ENCODE measurements around the gene ASB2.

The ASB2 gene

DNA sequence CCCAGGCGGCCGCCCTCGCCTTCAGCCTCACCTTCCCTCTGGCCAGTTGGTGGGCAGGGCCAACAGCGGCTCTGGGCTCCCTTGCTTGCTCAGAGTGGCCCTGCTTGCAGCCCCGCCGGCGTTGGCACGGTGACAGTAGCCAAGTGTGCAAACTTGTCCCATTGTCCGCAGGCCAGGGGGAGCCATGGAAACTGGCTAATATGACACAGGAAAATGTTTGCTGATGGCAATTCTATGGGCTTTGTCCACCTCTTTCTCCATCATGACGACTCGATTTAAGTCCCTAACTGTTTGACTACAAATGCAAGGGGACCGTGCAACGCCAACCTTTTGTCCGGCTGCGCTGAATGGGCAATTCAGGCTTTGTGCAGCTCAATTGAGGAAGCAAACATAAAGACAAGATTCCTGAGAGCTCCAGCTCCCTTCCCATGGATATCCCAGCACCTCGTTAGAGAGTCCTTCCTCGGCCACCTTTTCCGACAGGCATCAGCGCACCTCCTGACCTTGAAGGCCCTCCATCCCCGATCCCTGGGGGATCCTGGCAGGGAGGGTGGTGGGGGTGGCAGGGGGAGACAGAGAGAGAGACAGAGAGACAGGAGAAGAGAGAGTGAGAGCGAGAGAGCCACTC, 50.0 kb downstream of the ASB2 start:
- DNase-seq: no peak

DNA sequence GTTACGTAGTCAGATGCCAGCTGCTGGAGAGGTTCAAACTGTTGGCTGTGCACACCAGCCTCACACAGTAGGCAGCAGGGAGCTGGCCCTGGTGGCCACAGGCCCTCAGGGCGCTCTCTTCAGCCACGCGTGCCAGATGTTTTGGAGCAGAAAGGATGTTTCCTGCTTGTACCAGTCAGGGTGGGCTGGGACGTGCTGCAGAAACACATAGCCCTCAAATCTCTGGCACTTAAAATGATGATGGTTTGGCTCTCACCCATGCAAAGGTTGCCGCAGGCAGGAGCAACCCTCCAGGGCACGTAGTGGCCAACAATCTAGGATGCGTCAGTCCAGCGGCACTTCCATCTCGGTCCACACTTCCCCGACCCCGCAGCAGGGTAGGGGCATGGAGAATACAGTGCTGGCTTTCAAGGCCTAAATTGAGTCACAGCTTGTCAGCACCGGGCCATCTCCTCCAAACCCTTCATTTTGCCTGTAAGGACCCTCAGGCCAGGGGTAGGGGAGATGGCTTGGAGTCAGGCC, 50.9 kb downstream of the ASB2 start:
- DNase-seq: no peak

DNA sequence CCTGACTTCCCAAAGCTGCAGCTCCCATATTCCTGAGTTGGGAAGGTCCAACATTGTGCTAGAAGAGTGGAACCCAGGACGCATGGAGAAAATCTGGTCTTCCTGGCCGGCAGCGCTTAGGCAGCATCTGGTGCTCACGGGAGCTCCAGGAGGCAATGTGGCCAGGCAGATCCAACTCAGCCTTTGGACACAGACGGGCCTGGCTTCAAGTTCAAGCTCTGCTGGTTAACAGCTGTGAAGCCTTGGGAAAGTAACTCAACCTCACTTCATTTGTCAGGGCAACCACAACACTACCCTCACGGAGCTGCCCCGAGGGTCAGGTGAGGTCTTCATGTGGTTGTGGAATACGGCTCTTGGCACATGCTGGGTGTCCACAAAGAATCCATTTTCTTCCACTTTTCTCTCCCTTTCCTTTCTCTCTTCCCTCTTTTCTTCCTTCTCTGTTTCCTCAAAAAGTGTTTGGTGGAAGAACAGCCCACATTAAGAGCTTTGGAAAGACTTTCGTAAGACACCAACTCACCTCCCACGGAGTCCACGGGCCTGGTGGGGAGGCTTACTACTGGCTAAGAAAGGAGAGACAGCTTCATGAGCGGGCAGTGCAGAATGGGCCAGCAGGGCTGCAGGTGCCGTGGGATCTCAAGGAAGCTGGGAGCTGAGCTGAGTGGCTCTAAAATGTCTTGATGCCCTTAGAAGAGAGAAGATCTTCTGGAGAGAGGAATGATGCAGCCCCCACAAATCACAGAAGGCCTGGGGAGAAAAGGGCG, 51.6 kb downstream of the ASB2 start:
- no peak for DNase-seq

DNA sequence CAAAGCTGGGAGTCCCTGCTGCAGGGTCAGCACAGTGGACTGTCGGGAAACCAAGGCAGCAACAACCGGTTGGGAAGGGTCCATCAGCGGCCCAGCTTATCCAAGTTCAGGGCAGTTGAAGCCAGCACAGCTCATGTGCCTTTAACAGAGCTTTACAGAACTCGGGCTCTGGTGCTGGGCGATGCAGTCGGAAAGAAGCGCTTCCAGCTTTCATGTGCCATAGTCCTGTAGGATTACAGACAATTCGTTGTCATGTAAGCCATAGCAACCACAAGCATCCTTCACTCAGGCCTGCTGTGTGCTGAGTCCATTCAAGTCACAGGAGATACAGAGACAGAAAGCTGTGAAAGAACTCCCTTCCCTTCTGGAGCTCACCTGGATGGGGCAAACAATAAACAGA, 52.7 kb downstream of the ASB2 start:
- DNase-seq: no peak

DNA sequence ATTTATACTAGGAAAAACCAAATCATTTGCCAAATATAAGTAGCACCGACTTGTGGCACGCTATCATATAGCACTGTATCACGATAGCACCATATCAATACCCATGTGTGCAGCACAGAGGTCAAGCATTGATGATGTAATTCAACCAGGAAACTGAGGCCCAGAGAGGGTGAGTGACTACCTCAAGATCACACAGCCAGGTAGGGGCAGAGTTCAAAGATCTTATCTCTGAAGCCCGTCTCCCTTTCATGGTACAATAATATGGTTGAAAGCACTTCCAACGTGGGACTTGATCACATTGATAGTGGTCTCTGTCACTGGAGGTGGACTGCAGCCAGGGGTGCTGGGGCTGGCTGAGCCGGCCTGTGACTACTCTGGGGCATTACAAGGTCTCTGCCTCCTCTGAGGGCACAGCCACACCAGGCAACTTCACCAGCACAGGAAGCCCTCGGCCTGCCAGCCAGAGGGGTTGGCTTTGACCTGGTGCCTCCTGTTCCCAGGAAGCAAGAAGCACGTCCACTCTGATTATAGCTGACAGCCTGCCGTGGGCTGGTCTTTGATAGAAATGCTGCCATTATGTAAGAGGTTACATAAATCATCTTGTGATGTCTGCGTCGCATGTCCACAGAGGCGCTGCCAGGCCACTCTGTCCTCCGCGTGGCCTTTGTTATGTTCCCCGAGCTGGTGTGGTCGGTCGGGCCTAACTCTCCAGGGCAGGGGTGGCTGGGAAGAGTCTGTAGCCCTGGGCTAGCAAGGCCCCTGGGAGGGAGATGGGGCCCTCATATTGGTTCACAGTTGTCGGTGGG, 55.2 kb downstream of the ASB2 start:
- no peak for DNase-seq

DNA sequence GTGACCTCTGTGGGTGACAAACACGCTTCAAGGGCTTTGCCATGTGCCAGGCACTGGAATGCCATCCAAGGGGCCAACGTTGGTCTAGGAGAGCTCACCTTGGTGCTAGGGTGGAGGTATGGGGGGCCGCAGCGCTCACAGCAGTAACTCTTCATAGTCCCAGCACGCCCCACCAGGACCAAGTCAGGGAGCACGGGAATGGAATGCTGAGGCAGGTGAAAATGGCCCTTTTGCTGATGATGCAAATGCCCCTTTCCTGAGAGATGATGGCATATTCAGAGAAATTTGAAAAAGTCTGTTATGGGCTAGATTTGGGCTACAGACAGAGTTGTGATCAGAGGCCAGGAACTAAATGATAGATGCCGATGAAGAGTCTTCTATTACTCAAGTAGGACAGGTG, 59.2 kb downstream of the ASB2 start:
- DNase-seq: no peak

DNA sequence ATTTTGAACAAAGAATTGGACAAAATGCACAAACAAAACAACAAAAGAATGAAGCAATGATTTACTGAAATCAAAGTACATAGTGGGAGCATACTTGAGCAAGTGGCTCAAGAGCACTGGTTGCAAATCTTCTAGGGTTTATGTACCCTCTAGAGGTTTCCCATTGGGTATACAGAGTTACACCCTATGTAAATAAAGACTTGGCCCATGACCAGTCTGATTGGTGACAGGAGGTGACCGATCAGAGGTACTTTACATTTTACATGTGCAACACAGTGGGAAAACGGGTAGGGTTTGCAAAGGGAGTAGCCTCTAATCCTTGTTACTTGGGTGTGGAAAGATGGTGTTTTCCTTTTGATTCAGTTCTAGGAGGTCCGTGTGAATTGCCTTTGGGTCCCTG, 59.9 kb downstream of the ASB2 start:
- DNase-seq: no peak

DNA sequence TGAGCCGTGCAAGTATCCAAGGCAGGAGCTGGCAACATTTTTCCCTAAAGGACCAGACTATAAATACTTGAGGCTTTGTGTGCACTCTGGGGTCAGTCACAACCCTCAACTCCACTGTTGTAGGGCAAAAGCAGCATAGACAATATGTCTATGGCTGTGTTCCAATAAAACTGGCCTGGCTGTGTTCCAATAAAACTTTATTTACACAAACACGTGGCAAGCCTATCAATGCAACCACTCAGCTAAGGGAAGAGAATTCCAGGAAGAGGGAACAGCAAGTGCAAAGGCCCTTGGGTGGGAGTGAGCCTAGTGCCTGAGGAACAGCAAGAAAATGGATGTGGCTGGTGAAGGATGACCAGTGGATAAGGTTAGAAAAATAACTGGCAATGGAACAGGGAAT, 60.6 kb downstream of the ASB2 start:
- no peak for DNase-seq

DNA sequence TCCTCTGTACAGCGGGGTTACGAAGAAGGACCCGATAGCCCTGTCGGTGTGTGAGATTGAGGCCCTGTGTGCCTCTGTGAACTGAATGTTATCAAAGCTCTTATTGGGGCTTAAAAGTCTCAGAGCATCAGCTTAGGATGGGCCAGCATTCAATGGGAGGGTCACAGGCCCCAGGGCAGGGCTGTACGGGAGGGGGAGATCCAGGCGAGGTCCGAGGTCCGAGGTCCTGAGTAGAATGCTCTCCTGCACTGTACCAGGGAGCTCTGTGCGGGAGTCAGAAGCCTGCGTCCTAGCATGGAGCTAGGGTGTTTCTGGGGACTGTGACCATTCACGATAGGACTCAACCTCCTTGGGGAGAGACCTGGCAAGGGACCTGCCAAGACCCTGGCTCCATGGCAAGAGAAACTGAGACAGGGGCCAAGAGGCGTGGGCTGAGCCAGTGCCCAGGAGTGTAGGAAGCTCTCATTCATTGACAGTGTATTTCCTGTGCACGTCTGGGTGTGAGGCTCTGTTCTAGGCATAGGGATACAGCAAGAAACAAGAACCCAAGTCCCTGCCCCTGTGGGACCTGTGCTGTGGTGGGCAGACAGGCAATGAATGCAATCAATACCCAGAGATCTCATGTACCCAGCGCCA, 61.2 kb downstream of the ASB2 start:
- no peak for DNase-seq

DNA sequence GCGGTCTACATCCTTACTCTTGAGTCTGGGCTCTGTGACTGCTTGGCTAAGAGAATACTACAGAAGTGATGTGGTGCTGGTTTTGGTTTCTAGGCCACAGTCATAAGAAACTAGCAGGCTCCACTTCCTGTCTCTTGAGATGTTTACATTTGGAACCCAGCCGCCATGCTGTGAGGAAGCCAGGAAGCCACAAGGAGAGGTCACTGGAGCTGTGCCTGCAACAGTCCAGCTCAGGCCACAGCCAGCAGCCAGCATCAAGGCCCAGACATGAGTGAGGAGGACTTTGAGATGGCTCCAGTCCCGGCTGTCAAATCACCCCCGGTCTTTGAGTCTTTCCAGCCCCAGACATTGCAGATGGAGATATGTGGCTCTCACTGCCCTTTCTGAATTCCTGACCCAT, 62.1 kb downstream of the ASB2 start:
- no peak for DNase-seq

DNA sequence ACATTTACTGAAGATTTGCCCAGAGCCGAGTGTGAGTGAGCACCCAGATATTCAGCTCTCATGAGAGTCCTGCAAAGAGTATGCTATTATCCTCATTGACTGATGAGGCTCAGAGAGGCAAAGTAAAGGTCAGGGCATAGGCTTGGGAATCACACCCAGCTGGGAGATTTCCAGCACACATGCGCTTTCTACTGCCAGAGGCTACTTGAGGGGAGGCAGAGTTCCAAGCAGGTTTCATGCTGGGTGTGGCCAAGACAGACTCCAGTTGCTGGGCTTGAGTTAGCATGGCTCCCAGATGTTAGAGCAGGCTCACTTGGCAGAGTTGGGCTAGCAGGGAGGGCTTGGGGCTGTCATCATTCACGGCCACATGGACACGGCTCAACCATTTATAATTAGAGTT, 63.6 kb downstream of the ASB2 start:
- DNase-seq: no peak

DNA sequence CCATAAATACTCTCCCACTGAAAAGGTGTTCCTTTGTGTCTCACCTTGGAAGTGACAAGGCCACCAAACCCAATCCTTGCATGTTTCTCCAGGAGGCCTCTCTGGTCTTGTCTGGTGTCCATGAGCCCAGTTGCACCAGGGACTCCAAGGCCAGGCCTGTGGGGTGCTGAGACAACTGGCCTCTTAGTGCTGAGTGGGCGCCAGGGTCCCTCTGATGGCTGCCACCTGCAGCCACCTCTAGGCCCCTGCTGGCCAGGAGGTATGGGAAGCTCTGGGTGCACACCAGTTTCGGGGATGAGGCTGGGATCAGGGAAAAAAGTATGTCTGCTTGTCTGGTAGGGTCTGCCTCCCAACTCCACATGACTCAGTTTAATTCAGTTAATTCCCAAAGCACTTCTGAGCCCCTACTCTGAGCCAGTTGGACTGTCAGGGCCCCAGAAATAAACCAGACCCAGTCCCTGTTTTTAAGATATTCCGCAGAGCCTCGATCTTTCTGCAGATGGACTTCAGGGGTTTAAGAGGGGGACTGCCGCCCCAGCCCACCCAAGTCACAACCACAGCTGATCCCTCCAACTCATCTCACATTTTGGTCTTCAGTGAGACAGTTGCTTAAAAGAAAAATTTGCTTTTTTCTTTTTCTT, 64.3 kb downstream of the ASB2 start:
- no peak for DNase-seq

DNA sequence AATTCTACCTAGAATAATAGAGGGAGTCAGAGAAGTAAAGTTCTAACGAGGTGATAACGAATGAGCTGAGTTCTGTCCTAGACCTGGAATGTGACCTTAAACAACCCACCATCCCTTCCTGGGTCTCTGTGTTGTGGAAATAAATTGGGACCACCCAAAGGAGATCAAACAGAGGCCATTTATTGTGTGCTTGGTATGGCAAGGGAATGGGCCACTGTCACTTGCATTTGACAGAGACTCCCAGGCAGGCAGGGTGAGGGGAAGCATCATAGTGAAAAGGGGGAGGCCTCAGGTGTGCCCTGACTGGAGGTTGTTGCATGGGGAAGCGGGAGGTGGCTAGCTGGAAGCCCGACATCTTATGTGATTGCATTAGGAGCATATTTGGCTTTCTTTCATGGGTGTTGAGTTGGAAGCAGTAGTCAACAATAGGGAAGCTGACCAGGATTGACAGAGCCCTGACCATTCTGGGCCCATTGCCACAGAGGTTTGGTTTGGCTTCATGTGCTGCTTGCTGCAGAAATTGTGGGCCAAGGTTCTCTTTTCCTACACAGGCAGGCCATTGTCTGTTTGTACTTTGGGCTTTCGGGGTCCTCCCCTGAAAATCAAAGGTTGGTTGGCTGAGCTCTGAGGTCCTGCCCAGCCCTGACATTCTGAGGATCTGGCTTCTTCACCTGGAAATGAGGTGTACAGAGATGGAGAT, 66.8 kb downstream of the ASB2 start:
- DNase-seq: no peak

DNA sequence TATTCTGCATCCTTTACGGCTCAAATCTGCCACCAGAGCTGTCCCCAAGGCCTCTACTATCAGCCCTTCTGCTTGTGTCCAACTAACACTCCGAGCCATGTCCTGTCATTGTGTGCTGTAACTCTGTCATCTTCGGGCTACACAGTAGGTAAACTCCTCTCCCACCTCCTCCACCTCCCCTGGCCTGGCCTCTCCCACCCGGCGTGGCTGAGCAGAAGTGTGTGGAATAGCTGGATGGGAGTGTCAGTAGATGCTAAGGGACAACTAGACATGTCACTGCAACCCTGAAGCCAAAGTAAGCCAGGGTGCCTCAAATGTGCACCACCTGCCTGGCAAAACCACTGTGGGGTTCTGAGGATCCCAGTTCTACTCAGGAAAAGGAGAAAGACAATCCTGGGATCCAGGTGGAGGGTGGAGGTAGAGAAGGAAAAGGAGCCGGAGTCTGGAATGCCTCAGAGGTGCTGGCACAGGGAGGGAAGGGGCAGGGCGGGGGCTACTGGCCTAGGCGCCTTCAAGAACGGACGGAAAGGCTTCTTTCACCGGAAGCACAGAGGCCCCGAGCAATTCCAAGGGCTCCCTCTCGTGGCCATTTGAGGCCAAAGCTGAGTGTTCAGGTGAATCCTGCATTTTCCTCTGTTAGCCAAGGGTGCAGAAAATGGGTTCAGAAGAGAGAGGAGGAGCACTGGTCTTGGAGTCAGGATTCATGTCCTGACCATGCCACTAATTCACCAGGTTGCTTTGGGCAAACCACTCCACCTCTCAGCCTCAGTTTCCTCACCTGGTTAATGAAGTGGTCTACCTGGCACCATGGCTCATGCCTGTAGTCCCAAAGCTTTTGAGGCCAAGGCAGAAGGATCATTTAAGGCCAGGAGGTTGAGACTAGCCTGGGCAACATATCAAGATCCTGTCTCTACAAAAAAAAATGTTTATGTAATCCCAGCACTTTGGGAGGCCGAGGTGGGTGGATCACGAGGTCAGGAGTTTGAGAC, 69.7 kb downstream of the ASB2 start:
- DNase-seq: peak; percentile 2

DNA sequence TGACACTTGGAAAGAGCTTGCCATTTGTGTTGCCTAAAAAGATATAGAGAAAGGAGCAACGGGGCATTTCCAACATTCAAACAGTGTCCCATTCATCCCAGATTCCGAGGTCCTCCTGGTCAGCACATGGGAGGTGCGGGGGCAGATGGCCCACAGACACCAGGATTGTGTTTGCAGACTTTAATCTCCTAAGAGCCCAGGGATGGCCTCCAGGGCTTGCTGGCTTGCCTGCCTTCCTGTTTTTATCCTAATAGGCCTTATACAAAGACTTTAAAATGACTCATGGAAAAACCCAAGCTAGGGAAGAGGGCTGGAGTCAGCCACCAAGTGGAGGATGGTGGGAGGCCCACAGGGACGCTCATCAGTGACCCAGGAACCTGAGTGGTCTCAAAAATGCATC, 70.7 kb downstream of the ASB2 start:
- no peak for DNase-seq

DNA sequence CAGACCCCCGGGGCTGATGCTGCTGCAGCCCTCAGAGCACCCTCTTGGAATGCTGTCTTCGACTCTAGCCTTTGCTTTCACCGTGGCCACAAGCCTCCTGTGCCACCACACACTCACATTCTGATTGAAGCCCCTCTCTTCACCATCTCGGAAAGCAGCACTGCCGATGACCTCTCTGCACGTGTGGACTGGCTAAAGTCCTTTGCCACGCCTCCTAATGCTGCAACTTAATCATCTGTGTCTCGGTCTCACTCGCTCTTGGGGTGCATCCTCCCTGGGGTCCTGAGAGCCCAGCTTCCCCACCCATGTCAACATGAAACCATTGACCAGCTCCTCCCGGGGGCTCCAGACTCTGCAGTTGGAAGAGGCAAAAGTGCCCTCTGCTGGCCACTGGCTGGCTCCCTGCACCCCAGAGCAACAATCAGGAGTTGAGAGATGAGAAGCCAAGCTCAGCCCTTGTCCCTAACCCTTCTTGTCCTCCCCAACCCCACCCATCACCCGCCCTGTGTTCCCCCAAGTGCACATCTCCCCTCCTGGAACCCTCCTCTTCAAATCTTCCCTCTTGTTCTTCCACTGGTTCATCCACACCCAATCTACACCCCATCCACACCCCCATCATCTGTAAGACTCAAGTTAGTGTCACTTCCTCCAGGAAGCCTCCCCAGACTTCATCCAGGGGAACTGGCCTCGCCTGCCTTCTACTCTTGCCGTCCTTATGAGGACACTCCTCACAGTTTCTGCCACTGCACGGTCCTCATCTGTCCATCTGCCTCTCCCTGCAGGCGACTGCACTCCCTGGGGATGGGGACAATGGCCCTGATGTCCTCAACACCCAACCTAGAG, 72.8 kb downstream of the ASB2 start:
- DNase-seq: no peak

DNA sequence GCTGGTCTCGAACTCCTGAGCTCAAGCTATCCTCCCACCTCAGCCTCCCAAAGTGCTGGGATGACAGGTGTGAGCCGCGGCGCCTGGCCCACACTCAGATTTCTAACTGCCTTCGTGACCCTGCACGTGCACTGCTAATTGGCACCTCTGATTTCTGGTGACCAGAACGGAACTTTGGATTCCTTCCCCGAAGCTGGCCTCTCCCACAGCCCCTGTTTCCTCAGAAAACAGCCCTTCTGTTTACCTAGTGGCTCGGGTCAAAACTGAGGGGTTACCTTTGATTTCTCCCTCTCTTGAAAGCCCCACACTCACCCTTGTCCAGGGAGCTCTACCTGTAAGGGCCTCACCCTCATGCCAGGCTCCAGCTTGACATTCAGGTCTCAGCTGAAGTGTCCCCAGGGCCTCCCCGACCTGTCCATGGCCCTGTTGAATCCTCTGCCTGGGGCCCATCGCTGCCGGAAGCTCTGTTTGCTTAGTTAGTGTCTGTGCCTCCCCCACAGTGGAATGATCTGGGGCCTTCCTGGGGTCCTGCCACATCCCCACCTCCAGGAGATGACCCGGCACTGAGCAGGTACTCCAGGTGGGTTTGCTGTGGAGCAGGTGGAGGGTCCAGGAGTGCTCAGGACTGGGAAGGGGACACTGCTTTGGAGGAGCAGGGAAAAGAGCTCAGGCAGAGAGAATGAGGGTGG, 73.6 kb downstream of the ASB2 start:
- DNase-seq: no peak

DNA sequence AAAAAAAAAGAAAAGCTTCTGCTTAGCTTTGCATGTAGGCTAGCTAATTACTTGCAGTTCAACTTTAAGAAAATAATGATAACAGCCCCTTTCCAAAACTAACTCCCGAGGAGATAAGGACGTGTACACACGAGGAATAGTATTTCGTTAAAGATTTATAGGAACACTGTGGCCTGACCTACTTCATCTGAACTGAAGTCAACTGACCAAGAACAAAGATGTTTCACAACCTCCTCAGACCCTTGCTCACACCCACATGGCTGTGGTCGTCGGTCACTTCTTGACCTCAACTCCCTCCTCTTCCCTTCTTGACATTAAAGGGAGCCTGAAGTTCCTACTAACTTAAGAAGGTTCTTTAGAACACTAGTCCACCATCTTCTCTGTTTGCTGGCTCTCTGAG, 74.6 kb downstream of the ASB2 start:
- no peak for DNase-seq

DNA sequence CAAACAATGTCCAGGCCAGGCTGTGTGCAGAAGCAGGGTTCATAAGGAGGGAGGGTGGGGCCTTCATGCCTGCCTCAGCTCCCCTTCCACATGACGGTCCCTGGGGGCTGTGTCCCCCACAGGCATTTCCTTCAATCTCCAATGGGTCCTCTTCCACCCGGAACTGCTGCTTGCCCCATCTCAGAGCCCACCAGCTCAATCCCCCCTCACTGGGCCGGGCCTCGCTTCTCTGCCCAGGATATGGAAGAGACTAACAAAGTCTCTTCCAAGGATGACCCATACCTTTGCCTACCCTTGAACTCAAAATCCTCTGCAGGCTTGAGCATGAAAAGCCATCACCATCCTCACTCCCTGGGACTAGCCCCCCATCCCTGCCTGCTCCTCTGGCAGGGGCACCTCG, 77.6 kb downstream of the ASB2 start:
- DNase-seq: no peak

Data from SIG-M5 (cell line).